KBM-7 (cell line): Measurements from ENCODE around the gene SBK2.
A peak's percentile ranks its signal among the peaks of the same experiment; 100 is the strongest.
"Not testable (repeated sequence)": the region's sequence is repeated elsewhere in the genome, so short reads cannot be mapped to it uniquely, and the experiment has no call there.

Experiments
- DNase-seq: peaks from one replicate; pipeline ENCODE4 v3.0.0-alpha.2; 2015
- in situ Hi-C: fragments of 300-500 bp; cut with MboI; formaldehyde crosslinking; loops from 2 replicates; pipeline ENCODE4 v1.14.3; 2020; ENCODE audit warnings: low sequenced_read_pairs, low pct_unique_long_range_greater_than_20kb, mixed read lengths

SBK2 gene, protein sequence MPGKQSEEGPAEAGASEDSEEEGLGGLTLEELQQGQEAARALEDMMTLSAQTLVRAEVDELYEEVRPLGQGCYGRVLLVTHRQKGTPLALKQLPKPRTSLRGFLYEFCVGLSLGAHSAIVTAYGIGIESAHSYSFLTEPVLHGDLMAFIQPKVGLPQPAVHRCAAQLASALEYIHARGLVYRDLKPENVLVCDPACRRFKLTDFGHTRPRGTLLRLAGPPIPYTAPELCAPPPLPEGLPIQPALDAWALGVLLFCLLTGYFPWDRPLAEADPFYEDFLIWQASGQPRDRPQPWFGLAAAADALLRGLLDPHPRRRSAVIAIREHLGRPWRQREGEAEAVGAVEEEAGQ

DNA sequence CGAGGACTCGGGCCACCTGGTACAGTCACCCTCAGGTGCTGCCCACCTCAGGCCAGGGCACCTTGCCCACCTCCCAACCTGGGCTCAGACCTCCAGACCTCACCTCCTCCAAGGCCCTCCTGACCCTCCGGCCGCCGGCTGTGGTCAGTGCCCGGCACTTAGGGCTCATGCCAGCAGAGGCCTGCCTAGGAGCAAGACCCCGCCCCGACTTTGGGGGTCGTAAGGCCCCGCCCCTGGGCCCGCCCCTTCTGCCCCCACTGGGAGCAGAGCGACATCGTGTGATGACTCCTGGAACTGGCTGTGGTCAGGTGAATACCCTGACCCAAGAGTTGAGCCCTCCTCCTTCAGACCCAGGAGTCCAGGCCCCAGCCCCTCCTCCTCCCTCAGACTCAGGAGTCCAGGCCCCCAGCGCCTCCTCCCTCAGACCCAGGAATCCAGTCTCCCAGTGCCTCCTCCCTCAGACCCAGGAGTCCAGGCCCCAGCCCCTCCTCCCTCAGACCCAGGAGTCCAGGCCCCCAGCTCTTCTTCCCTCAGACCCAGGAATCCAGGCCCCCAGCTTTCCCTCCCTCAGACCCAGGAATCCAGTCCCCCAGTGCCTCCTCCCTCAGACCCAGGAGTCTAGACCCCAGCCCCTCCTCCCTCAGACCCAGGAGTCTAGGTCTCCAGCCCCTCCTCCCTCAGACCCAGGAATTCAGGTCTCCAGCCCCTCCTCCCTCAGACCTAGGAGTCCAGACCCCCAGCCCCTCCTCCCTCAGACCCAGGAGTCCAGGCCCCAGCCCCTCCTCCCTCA, at the start of gene SBK2:
TSS of gene SBK2 (minus strand) at position 183 of the 790 bp plus-strand sequence. CDS start 839 bp downstream, outside the sequence.
- DNase-seq: no peak
- in situ Hi-C loops: no loop called here

DNA sequence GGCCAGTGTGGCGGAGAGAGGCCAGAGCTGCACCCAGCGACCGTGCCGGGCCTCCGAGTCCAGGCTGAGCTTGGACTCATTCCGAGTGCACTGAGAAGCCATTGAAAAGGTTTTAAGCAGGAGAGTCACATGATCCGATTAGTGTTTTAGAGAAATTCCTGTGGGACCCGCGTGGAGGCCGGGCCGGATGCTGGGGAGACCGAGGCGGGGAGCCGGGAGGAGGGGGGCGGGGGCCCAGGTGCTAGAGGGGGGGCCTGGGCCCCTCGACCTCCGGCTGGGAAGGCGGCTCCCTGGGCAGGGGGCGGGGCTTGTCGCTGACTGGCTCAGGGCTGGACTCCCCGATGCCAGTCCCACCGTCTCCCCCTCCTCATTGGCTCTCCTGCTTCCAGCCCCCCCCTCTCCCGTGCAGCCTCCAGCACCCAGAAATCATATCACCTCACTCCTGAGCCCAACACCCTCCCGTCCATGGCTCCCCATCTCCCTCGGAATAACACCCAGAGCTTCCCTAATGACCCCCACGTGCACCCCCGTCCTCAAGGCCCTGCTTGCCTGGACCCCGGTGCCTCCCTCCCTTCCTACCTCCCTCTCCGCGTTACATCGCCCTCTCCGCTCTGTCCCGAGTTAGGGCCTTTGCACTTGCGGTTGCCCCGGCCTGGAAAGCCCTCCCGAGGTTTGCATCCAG, 48.9 kb upstream of the SBK2 start:
- in situ Hi-C loops: no loop called here
- no peak for DNase-seq

DNA sequence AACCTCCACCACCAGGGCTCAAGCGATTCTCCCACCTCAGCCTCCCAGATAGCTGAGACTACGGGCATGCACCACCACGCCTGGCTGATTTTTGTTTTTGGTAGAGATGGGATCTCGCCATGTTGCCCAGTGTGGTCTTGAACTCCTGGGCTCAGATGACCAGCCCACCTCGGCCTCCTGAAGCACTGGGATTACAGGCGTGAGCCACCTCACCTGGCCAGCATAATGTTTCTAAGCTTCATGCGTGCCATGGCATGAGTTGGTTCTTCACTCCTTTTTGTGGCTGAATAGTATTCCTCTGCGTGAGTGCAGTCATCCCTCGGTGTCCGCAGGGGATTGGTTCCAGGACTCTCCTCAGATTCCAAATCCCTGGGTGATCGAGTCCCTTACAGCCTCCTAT, 47.9 kb upstream of the SBK2 start:
- in situ Hi-C loops: no loop called here
- DNase-seq: no peak

DNA sequence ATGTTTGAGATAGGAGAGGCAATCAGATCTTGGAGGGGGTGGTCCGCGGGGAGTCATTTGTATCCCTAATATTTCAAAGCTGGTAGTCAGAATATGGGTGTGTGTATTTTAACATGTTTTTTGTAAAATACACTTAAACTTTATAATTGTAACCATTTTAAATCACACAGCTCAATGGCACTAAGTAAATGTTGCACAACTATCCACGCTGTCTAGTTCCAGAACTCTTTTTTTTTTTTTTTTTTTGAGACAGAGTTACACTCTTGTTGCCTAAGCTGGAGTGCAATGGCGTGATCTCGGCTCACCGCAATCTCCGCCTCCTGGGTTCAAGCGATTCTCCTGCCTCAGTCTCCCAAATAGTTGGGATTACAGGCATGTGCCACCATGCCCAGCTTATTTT, 47.0 kb upstream of the SBK2 start:
- DNase-seq, in situ Hi-C loops: not testable (repeated sequence)

DNA sequence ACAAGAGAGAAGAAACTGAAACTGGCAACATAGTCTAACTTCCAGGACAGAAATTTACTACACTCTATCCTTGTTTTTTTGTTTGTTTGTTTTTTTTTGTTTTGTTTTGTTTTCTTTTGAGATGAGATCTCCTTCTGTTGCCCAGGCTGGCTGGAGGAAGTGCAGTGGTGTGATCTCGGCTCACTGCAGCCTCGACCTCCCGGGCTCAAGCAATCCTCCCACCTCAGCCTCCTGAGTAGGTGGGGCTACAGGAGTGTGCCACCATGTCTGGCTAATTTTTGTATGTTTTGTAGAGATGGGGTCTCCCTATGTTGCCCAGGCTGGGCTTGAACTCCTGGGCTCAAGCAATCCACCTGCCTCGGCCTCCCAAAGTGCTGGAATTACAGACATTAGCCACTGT, 45.4 kb upstream of the SBK2 start:
- DNase-seq, in situ Hi-C loops: not testable (repeated sequence)

DNA sequence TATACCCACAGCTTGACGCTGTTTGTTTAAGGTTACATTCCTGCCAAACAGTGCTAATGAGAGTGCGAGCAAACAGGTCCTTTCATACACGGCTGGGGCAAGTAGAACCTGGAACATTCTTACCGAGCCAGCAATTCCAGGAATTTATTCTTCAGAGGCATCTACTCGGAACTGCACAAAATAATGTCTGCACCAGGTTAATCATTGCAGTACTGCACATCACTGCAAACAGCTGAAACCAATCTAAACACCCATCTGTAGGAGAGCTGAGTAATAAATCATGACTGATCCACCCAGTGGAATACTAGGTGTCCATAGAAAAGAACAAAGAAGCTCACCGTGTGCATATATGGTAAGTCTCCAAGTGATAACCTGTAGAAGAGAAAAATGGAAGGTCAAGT, 44.9 kb upstream of the SBK2 start:
- DNase-seq: no peak
- in situ Hi-C loops: no loop called here

DNA sequence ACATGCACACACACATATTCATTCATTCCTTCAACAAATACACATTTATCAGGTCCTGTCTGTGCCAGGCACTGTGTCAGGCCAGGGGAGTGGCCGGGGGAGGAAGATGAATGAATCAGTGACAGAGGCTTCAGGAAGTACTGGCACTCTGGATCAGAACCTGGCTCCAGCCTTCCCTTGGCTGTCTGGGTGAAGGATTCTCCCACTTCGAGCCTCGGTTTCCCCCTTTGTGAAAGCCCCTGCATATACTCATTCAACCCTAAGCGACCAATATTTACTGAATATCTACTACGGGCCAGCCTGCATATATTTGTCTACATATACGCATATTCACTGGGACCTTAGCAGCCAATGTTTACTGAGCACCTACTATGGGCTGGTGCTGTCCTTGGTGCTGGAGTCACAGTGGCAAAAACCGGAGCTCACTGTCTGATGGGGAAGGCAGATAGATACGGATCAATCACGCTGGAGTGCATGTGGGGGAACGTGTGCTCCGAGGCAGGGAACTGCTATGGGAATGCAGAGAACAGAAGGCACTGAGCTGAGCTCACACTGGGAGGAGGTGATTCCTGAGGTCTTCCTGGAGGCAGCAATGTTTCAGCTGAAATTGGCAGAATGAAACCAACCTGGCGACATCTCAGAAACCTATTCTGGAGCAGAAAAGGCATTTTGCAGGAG, 44.4 kb upstream of the SBK2 start:
- DNase-seq: peak; percentile 25
- in situ Hi-C loops: no loop called here

DNA sequence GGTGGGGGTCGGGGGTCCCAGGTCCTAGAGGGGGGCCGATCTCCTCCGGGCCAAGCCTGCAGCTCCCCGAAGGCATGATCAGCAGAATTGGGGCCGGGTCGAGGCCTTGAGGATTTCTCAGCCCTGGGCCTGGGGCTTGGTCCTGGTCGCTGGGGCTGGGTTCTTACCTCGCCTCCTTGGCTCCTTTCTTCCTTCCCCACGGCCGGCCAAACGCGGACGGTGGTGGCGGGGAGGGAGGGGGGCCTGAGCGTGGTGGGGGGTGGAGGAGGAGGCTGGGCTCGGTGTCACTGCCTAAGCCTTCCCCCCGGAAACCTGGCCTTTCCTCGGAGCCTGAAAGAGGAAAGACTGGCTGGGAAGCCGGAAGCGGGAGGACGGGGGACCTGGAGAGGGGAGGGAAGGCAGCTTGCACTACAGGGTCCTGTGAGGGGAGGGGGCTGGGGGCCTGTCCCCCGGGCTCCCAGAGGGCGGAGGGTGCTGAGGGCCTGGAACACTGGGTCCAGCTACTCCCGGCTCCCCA, 43.8 kb upstream of the SBK2 start, which contains the start of gene ZNF579:
TSS of gene ZNF579 (minus strand) at position 221 of the 517 bp plus-strand sequence. CDS start 1,209 bp downstream, outside the sequence.
- in situ Hi-C loops: no loop called here
- peak; percentile 91 for DNase-seq

DNA sequence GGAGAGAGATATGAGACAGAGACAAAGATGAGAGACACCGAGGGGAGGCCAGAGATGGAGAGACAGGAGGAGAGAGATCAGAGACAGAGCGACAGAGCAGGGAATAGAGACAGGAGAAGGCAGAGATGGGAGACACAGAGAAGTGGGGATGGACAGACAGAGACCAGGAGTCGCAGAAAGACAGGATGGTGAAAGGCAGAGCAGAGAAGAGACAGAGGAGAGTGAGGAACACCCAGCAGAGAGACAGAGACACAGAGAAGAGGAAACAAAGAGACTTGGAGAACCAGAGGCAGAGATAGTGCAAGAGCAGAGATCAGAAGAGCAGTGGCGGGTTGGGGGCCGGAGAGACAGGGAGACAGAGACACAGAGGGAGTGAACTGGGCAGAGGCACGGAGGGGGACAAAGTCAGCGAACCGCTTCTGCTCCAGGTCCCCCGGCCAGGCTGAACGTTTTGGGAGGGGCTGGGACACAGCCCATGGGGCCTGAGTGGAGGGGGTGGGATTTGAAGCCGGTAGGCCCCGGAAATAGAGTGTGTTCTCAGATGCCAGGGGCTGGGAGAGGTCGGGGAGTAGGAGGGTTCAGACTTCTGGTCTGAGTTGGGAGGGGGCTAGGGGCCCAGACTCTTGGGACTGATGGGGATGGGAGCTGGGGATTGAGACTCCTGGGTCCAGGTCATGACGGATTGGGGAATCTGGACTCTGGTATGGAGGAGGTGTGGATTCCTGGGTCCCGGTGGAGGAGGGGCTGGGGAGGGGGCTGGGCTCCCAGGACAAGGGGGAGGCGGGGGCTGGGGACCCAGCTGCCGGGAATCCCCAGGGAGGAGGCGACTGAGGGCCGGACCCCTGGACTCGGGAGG, 43.1 kb upstream of the SBK2 start:
- in situ Hi-C loops: no loop called here
- DNase-seq: no peak

DNA sequence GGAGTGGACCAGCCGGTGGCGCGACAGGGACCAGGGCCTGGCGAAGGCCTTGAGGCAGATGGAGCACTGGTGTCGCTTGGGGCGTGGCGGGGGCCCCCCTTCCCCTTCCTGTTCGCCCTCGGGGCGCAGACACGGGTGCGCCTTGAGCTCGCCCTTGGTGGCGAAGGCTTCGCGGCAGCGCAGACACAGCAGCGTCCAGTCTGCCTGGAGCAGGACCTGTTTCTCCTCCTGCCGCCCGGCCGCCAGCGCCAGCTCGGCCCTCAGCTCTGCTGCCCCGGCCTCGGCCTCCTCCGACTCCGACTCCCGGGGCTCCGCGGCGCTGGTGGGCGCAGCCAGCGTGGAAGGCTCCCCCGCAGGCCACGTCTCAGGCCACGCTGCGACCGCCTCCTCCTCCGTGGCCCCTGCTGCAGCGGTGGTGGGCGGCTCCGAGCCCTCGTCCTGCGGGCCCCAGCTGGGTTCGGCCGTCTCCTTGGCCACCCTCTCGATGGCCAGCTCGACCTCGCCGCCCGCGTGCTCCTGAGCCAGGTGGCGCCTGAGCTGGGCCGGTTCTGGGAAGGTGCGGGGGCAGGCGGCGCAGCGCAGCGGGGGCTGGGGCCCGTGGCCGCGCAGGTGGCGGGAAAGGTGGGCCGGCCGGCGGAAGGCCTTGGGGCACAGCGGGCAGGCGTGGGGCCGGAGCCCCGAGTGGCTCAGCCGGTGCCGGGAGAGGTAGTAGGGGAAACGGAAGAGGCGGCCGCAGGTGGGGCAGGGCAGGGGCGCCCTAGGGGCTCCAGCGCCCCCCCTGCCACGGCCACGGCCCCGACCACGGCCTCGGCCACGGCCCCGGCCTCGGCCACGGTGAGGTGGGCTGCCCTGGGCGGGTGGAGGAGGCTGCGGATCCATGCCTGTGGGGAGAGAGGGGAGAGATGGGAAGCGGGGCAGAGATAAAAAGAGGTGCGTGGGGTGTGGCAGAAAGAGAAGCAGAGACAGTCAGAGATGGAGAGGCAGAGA, 42.1 kb upstream of the SBK2 start:
- in situ Hi-C loops: no loop called here
- no peak for DNase-seq

DNA sequence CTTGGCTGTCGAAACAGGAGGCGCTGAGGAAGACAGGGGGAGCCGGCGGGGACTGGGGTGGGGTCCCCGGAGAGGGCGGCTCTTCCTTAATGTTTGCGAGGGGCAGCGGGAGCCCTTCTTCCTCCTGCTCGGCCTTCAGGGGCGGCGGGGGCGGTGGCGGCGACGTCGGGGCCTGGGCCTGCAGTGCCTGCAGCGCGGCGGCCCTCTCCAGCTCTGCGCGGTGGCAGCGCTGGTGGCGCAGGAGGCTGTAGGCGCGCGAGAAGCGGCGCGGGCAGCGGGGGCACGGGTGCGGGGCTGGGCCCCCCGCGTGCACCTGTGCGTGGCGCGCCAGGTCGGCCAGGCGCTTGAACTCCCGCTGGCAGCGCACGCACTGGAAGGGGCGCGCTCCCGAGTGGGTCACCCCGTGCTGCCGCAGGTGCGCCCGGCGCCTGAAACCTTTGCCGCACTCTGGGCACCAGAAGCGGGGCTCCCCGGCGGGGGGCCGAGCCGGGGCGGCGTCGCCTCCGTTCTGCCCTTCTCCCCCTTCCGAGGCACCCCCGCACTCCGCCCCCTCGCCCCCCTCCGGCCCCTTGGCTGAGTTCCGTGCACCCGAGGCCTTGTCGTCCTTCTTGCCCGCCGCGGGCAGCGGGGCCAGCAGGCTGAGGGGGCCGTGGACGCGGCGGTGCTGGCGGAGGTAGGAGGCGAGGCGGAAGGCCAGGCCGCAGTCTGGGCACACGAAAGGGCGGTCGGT, 41.3 kb upstream of the SBK2 start:
- in situ Hi-C loops: no loop called here
- no peak for DNase-seq

DNA sequence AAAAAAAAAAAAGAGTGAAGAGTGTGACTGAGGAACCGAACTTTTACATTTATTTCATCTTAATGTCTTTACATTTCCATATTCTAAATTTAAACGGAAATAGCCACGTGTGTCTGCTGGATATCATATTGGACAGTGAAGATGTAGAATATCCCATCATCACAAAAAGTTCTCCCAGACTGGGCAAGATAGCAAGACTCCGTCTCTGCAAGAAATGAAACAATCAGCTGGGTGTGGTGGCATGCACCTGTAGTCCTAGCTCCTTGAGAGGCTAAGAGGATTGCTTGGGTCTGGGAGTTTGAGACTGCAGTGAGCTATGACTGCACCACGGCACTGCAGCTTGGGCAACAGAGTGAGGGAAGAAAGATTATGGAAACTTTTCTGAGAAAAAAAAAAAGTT, 39.8 kb upstream of the SBK2 start:
- in situ Hi-C loops: no loop called here
- DNase-seq: no peak

DNA sequence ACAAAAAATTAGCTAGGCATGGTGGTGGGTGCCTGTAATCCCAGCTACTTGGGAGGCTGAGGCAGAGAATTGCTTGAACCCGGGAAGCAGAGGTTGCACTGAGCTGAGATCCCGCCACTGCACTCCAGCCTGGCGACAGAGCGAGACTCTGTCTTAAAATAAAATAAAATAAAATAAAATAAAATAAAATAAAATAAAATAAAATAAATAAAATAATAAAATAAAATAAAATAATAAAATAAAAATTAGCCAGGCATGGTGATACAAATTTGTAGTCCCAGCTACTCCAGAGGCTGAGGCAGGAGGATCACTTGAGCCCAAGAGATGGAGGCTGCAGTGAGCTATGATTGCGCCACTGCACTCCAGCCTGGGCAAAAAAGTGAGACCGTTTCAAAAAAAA, 37.0 kb upstream of the SBK2 start:
- DNase-seq, in situ Hi-C loops: not testable (repeated sequence)

DNA sequence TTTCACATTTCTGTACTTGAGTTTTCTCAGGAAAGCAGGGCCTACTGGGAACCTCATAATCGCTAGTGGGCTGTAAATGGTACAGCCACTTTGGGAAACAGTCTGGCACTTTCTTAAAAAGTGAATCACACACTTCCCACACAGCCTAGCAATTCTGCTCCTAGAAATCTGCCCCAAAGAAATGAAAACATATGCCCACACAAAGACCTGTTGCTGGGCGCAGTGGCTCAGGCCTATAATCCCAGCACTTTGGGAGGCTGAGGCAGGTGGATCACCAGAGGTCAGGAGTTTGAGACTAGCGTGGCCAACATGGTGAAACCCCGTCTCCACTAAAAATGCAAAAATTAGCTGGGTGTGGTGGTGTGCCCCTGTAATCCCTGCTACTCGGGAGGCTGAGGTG, 32.5 kb upstream of the SBK2 start:
- DNase-seq, in situ Hi-C loops: not testable (repeated sequence)

DNA sequence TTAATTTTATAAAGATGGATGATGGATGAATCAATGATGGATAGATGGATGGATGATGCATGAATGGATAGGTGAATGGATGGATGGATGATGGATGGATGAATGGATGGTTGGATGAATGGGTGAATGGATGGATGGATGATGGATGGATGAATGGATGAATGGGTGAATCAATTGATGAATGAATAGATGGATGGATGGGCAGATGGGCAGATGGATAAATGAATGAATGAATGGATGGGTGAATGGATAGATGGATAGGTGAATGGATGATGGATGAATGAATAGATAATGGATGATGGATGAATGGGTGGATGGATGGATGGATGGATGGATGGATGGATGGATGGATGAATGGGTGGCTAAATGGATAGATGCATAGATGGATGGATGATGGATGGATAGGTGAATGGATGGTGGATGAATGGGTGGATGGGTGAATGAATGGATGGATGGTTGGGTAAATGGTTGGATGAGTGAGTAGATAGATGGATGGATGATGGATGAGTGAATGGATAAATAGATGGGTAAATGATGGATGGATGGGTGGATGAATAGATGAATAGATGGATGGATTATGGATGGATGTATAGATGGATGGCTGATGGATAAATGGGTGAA, 30.9 kb upstream of the SBK2 start:
- DNase-seq: no peak
- in situ Hi-C loops: no loop called here

DNA sequence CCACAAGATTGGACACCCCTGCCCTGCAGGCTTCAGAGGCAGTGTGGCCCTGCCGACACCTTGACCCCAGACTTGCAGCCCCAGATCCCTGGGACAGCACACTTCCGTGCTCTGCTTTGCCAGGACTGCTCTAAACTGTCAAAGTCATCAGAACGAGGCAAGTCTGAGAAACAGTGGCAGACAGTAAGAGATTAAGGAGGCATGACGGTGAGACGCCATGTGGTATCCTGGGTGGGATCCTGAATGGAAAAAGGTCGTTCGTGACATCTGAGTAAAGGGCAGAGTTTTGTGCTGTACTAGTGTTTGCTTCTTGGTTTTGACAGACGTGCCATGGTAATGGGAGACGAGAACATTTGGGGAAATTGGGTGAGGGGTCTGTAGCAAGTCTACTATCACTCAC, 29.9 kb upstream of the SBK2 start:
- in situ Hi-C loops: no loop called here
- DNase-seq: no peak
